Omental fat pad (tissue), 4 donors: ENCODE results near the gene TOMM34. TPM values are rescaled to one million over a fixed set of nuclear protein-coding genes. Genes with fewer than 3 reads are reported as not detected.

ENCODE experiments used
- ATAC-seq: fragments of 150-250 bp; one replicate; pipeline ENCODE4 v1.9.1; 2016; ENCODE audit warnings: mild to moderate bottlenecking, moderate library complexity; ENCODE audit not compliant: low FRiP score
- DNase-seq: peaks from one replicate; pipeline ENCODE4 v3.0.0-alpha.2; 2019; ENCODE audit warnings: low spot score
- CTCF ChIP-seq, 3 donors: fragments of 450-650 bp; IDR thresholded peaks; one replicate each; pipeline ENCODE4 v1.5.1; 2016 to 2017; ENCODE audit warnings: antibody characterized with exemption in 3 of 3, mild to moderate bottlenecking in 3 of 3, moderate library complexity in 2 of 3
- total RNA-seq, 4 donors: library from RNA; depleted of rRNA; stranded (reverse); fragments of >200 nt; gene quantifications; one replicate each; pipeline ENCODE4 v1.1.0, GENCODE V29; 2016

The TOMM34 gene
- total RNA-seq, 4 donors from 2014 or later: 9.1 to 23.9 (median 12.1) TPM

GRCh38 chr20:44973053-44973452 lies 12.9 kb upstream of the TOMM34 start:
- no peak for ATAC-seq
- DNase-seq: no peak
- TF ChIP-seq CTCF (IDR thresholded peaks at IDR 0.05): no peak

DNA sequence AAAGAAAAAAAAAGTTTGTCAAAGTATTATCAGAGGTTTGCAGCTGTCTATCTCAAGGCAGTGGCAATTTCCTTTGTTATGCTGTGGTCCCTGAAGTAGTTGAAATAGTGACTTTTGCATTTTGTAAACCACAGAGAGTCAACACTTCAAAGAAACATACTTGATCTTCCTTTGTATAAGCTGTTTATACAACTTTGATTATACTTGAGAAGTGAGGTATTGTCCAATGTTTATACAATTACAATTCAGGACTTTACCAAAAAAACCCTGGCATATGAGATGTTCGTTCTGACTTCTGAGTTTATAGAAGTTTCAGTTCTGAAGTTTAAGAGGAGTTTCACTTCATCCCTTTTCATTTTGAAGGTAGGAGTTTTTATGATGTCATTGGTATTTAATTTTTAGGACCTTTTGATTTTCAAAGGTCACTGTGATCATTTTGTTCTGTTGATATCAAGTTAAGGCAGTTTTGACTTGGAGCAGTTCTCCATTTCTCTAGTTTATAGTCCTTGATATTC lies 10.1 kb upstream of the TOMM34 start:
- no peak for TF ChIP-seq CTCF (IDR thresholded peaks at IDR 0.05)
- DNase-seq (no peak), ATAC-seq (no peak)

- ATAC-seq: no peak
- TF ChIP-seq CTCF (IDR thresholded peaks at IDR 0.05): no peak
- DNase-seq: no peak
These were observed 9.2 kb upstream of the TOMM34 start for GRCh38 chr20:44969300-44969894.

DNA sequence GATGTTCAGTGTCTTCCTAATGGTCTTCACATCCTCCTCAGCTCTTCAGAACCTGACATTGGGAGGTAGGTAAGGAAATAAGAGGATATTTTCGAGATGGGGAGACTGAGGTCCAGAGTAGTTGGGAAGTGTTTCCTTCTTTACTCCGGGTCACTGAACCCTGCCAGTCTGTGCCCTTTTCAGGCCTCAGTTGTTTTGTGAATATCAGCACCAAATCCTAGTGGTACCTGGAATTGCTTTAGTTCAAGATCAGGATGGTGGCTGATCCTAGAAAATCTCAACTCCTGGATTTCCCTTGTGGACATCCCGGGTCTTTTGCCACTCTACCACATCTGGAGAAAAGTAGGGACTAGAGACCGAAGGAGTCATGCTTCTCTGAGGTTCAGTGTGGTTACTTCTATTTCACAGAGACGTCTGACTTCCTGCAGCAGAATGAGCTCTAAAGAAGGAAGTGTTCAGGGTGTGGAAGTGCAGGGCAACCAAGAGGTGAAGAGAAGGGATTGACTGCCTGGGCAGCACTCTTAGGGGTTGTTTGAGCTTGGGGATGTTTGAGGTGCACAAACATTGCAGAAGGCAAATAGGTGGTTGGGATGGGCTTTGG lies 7.1 kb upstream of the TOMM34 start:
- DNase-seq: no peak
- no peak for ATAC-seq

DNA sequence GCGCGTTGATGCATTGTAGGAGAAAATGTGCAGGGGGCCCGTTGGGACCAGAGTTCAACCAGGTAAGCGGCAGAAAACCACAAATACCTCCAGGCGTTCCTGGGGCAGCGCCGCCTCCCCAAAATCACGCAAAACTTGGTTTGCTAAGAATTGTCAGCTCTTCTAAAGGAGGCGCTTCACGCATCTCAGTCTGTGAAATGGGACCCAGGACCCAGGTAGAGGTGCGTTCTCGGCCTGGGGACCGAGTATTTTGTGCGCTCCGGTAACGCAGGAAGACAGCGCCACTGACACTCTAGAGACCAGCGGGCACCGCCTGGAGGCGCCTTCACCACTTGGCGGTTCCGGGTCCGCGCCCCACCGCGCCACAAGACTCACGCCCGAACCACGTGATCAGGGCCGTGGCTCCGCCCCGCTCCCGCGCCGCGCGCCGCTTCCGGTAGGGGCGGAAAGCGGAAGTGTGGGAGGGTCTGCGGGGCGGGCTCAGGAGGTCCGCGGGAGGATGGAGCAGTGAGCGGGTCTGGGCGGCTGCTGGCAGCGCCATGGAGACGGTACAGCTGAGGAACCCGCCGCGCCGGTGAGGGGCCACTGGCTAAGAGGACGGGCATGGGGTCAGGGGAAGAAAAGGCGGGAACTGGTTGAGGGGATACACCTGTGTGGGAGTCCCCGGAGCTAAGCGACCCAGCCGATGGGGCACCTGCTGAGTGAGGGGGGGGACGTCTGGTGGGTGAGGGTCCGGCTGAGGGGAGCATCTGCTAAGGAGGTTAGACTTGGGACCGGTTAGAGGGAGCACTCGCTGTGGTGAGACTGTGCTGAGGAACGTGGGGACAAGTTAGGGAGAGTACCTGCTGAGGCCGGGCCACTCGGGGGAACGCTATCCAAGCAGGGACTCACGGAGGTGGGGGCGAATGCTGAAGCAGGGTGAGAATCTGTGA lies 6.1 kb upstream of the TOMM34 start, which contains the start of gene STK4:
Gene STK4, plus strand, starts transcription at position 483 of the 932 bp plus-strand sequence. Its CDS starts 57 bp downstream, at position 540.
- DNase-seq: peak; percentile 77
- no peak for TF ChIP-seq CTCF (IDR thresholded peaks at IDR 0.05)
- peak; percentile 95 for ATAC-seq

More for the DNA sequence above, 7.1 kb upstream of the TOMM34 start:
- TF ChIP-seq CTCF (IDR thresholded peaks at IDR 0.05): no peak

GRCh38 chr20:44965651-44966029 lies 5.4 kb upstream of the TOMM34 start:
- no peak for ATAC-seq
- no peak for TF ChIP-seq CTCF (IDR thresholded peaks at IDR 0.05)

More at GRCh38 chr20:44965651-44966029, 5.4 kb upstream of the TOMM34 start:
- no peak for DNase-seq
